K562 (cell line): ENCODE results near the gene CAPZB.

Experiments used
- BDP1 ChIP-seq: IDR thresholded peaks from 3 replicates; pipeline ENCODE4 v1.6.1; 2011; ENCODE audit not compliant: insufficient read length, insufficient read depth
- CHD1 ChIP-seq: fragments of 200-600 bp; sonication (generic); IDR thresholded peaks from one replicate; pipeline ENCODE4 v1.6.1; 2012; ENCODE audit warnings: mild to moderate bottlenecking, moderate library complexity, low read length, inconsistent platforms
- MED1 ChIP-seq: sonication (generic); formaldehyde crosslinking; IDR thresholded peaks from 2 replicates; pipeline ENCODE4 v1.8.1; 2023; ENCODE audit warnings: missing genetic modification reagents, borderline replicate concordance
- MEF2A ChIP-seq: IDR thresholded peaks from 2 replicates; pipeline ENCODE4 v1.6.1; 2011; ENCODE audit warnings: low read depth, mild to moderate bottlenecking, low read length, moderate library complexity; ENCODE audit not compliant: control insufficient read depth
- POLR2A ChIP-seq: fragments of 450-650 bp; conservative IDR thresholded peaks from 2 replicates; pipeline ENCODE4 v1.6.1; 2016
- SMARCA5 ChIP-seq: fragments of 450-650 bp; IDR thresholded peaks from 2 replicates; pipeline ENCODE4 v1.6.1; 2016
- TAF1 ChIP-seq: IDR thresholded peaks from 2 replicates; pipeline ENCODE4 v1.6.1; 2011; ENCODE audit warnings: mild to moderate bottlenecking, low read length, moderate library complexity; ENCODE audit not compliant: insufficient read depth, control insufficient read depth, severe bottlenecking; ENCODE audit errors: extremely low read depth
- ZNF408 ChIP-seq: fragments of 250-450 bp; sonication (Bioruptor Pico); IDR thresholded peaks from 2 replicates; pipeline ENCODE4 v1.4.0; 2020; ENCODE audit warnings: low read depth, mild to moderate bottlenecking, moderate library complexity
- TF ChIP-seq, protein P1 (sequence below): sonication (generic); formaldehyde crosslinking; IDR thresholded peaks from 2 replicates; pipeline ENCODE4 v1.9.0; 2022; ENCODE audit warnings: mild to moderate bottlenecking, missing genetic modification reagents
- TF ChIP-seq, protein P2 (sequence below), 3 experiments: IDR thresholded peaks in 2 of 3; conservative IDR thresholded peaks in 1 of 3; 2 replicates each; pipeline ENCODE4 v1.5.1; 2011 to 2012; ENCODE audit warnings: low read length in 3 of 3, mild to moderate bottlenecking in 3 of 3, control low read depth in 2 of 3, improper control_type of control experiment in 1 of 3, inconsistent platforms in 1 of 3, low read depth in 1 of 3, mixed read lengths in 1 of 3, moderate library complexity in 1 of 3; ENCODE audit not compliant: insufficient read depth in 2 of 3

GRCh38 chr1:19463504-19463803, 21.9 kb downstream of the CAPZB start:
- TF ChIP-seq BDP1 = no peak
- TF ChIP-seq SMARCA5 = no peak
- TF ChIP-seq, protein P1, sequence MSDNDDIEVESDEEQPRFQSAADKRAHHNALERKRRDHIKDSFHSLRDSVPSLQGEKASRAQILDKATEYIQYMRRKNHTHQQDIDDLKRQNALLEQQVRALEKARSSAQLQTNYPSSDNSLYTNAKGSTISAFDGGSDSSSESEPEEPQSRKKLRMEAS (CRISPR knock-in tag) = no peak
- no peak for TF ChIP-seq POLR2A
- TF ChIP-seq, protein P2, sequence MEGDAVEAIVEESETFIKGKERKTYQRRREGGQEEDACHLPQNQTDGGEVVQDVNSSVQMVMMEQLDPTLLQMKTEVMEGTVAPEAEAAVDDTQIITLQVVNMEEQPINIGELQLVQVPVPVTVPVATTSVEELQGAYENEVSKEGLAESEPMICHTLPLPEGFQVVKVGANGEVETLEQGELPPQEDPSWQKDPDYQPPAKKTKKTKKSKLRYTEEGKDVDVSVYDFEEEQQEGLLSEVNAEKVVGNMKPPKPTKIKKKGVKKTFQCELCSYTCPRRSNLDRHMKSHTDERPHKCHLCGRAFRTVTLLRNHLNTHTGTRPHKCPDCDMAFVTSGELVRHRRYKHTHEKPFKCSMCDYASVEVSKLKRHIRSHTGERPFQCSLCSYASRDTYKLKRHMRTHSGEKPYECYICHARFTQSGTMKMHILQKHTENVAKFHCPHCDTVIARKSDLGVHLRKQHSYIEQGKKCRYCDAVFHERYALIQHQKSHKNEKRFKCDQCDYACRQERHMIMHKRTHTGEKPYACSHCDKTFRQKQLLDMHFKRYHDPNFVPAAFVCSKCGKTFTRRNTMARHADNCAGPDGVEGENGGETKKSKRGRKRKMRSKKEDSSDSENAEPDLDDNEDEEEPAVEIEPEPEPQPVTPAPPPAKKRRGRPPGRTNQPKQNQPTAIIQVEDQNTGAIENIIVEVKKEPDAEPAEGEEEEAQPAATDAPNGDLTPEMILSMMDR (IDR thresholded peaks at IDR 0.05 in 2 of 3, conservative IDR thresholded peaks at IDR 0.05 in 1 of 3; ENCODE audit: insufficient read depth in 2 of 3, low read depth in 1 of 3, low read length in 3 of 3) = no peak
- TF ChIP-seq MED1 (CRISPR knock-in tag) = no peak
- TF ChIP-seq MEF2A = no peak
- no peak for TF ChIP-seq ZNF408
- no peak for TF ChIP-seq TAF1
- TF ChIP-seq CHD1 = no peak
